Upper lobe of left lung (tissue), 6 donors: Measurements from ENCODE around the gene ALOX12B. TPM values are rescaled to one million over a fixed set of nuclear protein-coding genes. Genes with fewer than 3 reads are reported as not detected.

Experiments
- ATAC-seq, 2 donors: fragments of 200-7000 bp; cut with Tn5 transposase; one replicate each; pipeline ENCODE4 v1.9.1; 2022; ENCODE audit warnings: mild to moderate bottlenecking in 2 of 2, moderate library complexity in 2 of 2; ENCODE audit not compliant: low FRiP score in 2 of 2
- DNase-seq, 2 donors: peaks; one replicate each; pipeline ENCODE4 v3.0.0-alpha.2; 2019 to 2020
- H3K27ac ChIP-seq, 4 donors: fragments of 200-600 bp; sonication (generic); one replicate each; pipeline ENCODE4 v1.5.1; 2016 to 2019
- H3K27me3 ChIP-seq, 4 donors: fragments of 200-600 bp; sonication (generic); one replicate each; pipeline ENCODE4 v1.5.1; 2017 to 2019
- H3K36me3 ChIP-seq, 4 donors: fragments of 200-600 bp; sonication (generic); one replicate each; pipeline ENCODE4 v1.5.1; 2016 to 2019
- H3K4me1 ChIP-seq, 4 donors: fragments of 200-600 bp; sonication (generic); one replicate each; pipeline ENCODE4 v1.5.1; 2018 to 2019
- H3K4me3 ChIP-seq, 4 donors: fragments of 200-600 bp; sonication (generic); one replicate each; pipeline ENCODE4 v1.5.1; 2017 to 2019; ENCODE audit warnings: mild to moderate bottlenecking in 2 of 4, moderate library complexity in 1 of 4
- H3K9me3 ChIP-seq, 4 donors: fragments of 200-600 bp; sonication (generic); one replicate each; pipeline ENCODE4 v1.5.1; 2018 to 2019
- EP300 ChIP-seq, 4 donors: sonication (generic); formaldehyde crosslinking; IDR thresholded peaks; one replicate each; pipeline ENCODE4 v1.5.1; 2017; ENCODE audit warnings: antibody characterized with exemption in 4 of 4, control low read depth in 2 of 4
- POLR2A ChIP-seq, 4 donors: fragments of 450-650 bp; IDR thresholded peaks; one replicate each; pipeline ENCODE4 v1.5.1; 2016 to 2017; ENCODE audit warnings: antibody characterized with exemption in 4 of 4, mild to moderate bottlenecking in 2 of 4
- POLR2AphosphoS5 ChIP-seq, 2 donors: sonication (generic); formaldehyde crosslinking; IDR thresholded peaks; one replicate each; pipeline ENCODE4 v1.5.1; 2017; ENCODE audit warnings: antibody characterized with exemption in 2 of 2
- WGBS, 2 donors: methylation state at CpG; one replicate each; pipeline ENCODE4 v1.1.5; 2017 to 2018; 5-methylcytosine and 5-hydroxymethylcytosine counted together
- total RNA-seq, 6 donors: library from RNA; depleted of rRNA in 4 of 6; stranded (reverse); fragments of >200 nt in 4 of 6; gene quantifications; one replicate each; pipeline versions ENCODE4 v1.1.0 to v1.2.1, GENCODE V29; 2016 to 2021
- TF ChIP-seq, protein P1 (sequence below), 6 experiments: fragments of 450-650 bp in 4 of 6; fragments of 200-600 bp in 2 of 6; sonication (generic) in 2 of 6; IDR thresholded peaks; one replicate each; pipeline ENCODE4 v1.5.1; 2016 to 2019; ENCODE audit warnings: antibody characterized with exemption in 6 of 6
- donor health status: DM: no; HTN: no; CAD: no; lungs with moderate emphysema.
- donor health status: DM: no; HTN: yes; CAD: no; lungs with severe emphysema.

The ALOX12B gene
- total RNA-seq, 6 donors from 2014 or later, result not detected

GRCh38 chr17:8046929-8047768 lies 40.4 kb downstream of the ALOX12B start:
- no peak for ATAC-seq

GRCh38 chr17:8046306-8046928 lies 41.1 kb downstream of the ALOX12B start:
- peaks cover 8 to 14% (median 10%) of the 10 kb centered on the region in 4 donors for H3K4me1 ChIP-seq
- no peaks in the 10 kb centered on the region for H3K27me3 ChIP-seq
- no peak for ATAC-seq
- H3K36me3 ChIP-seq, result no peaks in the 10 kb centered on the region
- no peak overlapping the region for H3K4me3 ChIP-seq
- no peaks in the 10 kb centered on the region for H3K9me3 ChIP-seq
- WGBS, 2 donors, result 91 to 96% methylated on average over 6 to 11 of the region's 11 CpGs
- TF ChIP-seq POLR2A (IDR thresholded peaks at IDR 0.05) (no peak), EP300 (IDR thresholded peaks at IDR 0.05) (no peak), POLR2AphosphoS5 (IDR thresholded peaks at IDR 0.05) (no peak)
- TF ChIP-seq, protein P1, sequence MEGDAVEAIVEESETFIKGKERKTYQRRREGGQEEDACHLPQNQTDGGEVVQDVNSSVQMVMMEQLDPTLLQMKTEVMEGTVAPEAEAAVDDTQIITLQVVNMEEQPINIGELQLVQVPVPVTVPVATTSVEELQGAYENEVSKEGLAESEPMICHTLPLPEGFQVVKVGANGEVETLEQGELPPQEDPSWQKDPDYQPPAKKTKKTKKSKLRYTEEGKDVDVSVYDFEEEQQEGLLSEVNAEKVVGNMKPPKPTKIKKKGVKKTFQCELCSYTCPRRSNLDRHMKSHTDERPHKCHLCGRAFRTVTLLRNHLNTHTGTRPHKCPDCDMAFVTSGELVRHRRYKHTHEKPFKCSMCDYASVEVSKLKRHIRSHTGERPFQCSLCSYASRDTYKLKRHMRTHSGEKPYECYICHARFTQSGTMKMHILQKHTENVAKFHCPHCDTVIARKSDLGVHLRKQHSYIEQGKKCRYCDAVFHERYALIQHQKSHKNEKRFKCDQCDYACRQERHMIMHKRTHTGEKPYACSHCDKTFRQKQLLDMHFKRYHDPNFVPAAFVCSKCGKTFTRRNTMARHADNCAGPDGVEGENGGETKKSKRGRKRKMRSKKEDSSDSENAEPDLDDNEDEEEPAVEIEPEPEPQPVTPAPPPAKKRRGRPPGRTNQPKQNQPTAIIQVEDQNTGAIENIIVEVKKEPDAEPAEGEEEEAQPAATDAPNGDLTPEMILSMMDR (IDR thresholded peaks at IDR 0.05), result no peak
- H3K27ac ChIP-seq, result no peak overlapping the region
- DNase-seq, result no peak

More at GRCh38 chr17:8046929-8047768, 40.4 kb downstream of the ALOX12B start:
- TF ChIP-seq POLR2A (IDR thresholded peaks at IDR 0.05) (no peak), EP300 (IDR thresholded peaks at IDR 0.05) (no peak), POLR2AphosphoS5 (IDR thresholded peaks at IDR 0.05) (no peak)
- TF ChIP-seq, protein P1 (IDR thresholded peaks at IDR 0.05), result no peak
- Histone ChIP-seq H3K27ac (no peak overlapping the region), H3K36me3 (no peaks in the 10 kb centered on the region), H3K4me1 (peaks cover 2 to 7% (median 4%) of the 10 kb centered on the region in 4 donors), H3K4me3 (no peak overlapping the region), H3K27me3 (no peaks in the 10 kb centered on the region), H3K9me3 (no peaks in the 10 kb centered on the region)
- 80 to 89% methylated on average over 16 to 19 of the region's 24 CpGs for WGBS, 2 donors
- DNase-seq, result peak in 1 of 2 donors; percentile 52

DNA sequence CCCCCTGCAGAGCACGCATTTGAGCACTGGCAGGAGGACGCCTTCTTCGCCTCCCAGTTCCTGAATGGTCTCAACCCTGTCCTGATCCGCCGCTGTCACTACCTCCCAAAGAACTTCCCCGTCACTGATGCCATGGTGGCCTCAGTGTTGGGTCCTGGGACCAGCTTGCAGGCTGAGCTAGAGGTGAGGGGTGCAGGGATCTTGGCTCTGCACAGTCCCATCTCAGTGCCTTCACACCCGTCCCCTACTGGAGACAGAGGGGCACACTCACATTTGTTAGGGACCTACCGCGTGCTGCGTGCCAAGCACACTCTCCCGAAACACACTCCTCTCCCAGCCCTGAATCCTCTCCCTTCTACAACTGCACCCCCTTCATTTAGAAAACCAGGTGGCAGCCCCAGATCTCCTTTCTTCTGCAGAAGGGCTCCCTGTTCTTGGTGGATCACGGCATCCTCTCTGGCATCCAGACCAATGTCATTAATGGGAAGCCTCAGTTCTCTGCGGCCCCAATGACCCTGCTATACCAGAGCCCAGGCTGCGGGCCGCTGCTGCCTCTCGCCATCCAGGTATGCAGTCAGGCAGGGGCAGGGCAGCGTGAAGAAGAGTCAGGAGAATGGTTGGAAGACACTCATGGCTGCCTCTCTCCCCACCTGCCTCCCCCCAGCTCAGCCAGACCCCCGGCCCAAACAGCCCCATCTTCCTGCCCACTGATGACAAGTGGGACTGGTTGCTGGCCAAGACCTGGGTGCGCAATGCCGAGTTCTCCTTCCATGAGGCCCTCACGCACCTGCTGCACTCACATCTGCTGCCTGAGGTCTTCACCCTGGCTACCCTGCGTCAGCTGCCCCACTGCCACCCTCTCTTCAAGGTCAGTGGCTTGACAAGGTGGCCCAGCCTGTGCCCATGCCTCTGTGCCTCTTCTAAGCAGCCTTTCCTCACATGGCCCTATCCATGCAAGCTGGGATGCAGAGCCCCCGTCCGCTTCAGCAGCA lies 42.4 kb downstream of the ALOX12B start:
- no peak overlapping the region for H3K4me3 ChIP-seq
- no peaks in the 10 kb centered on the region for H3K9me3 ChIP-seq
- no peaks in the 10 kb centered on the region for H3K36me3 ChIP-seq
- TF ChIP-seq POLR2A (IDR thresholded peaks at IDR 0.05) (peak in 1 of 4 donors; percentile 16), POLR2AphosphoS5 (IDR thresholded peaks at IDR 0.05) (no peak)
- peaks cover 12 to 20% (median 15%) of the 10 kb centered on the region in 4 donors for H3K4me1 ChIP-seq
- DNase-seq (peak in 1 of 2 donors; percentile 61), ATAC-seq (no peak)
- no peak overlapping the region for H3K27ac ChIP-seq
- H3K27me3 ChIP-seq, result no peaks in the 10 kb centered on the region
- 79 to 81% methylated on average over 14 to 23 of the region's 24 CpGs for WGBS, 2 donors

DNA sequence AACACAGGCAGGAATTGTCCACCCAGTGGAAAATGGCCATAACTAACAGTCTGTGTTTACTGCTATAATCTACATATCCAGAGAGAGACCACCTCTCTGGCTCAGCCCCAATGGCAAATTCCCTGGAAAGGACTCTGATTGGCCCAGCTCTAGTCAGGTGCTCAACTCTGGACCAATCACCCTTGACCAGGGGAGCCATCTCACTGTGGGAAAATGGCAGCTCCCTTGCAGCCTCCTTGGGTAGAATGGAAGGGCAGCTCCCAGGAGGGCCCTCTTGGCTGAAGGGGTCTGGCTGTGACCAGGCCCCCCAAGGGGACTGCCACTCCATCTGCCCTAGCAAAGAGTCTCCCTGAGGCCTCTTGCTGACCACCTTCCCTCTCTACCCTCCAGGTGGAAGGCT lies 45.5 kb downstream of the ALOX12B start:
- H3K4me3 ChIP-seq, result no peak overlapping the region
- H3K27me3 ChIP-seq, result peaks cover 0 to 7% (median 3%) of the 10 kb centered on the region in 4 donors
- no peaks in the 10 kb centered on the region for H3K9me3 ChIP-seq
- ATAC-seq (no peak), DNase-seq (no peak)
- H3K36me3 ChIP-seq, result no peaks in the 10 kb centered on the region
- H3K4me1 ChIP-seq, result peaks cover 15 to 30% (median 22%) of the 10 kb centered on the region in 4 donors
- TF ChIP-seq POLR2A (IDR thresholded peaks at IDR 0.05), result no peak
- peak overlapping the region in 2 of 4 donors; percentile 79 to 96 for H3K27ac ChIP-seq

DNA sequence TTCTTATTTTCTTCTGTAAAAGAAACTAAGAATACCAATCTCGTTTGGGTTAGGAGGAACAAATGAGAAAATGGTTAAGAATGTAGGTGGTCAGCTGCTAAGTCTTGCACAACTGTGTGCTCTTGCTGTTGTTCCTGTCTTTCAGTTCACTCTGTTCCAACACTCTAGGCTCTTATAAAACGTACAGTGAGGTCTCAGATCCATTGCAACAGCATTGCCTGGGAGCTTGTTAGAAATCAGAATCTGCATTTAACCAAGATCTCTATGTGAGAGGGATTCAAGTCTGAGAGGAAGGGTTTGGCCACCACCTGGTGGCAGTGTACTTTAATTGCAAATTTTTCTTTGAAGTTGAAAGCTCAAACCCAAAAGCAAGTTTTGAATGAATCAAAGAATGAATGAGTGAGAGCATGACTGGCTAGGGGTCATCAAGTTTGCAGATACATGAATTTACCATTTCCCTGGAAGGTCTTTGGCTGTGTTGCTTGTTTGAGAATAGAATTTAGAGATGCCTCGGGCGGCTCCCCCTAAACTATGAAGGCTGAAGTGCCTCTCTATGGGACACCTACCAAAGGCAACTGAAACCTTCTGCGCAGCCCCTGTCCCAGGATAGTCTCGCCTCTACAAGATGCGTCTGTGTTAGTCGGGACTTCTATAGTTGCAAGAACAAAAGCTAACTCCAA lies 46.1 kb downstream of the ALOX12B start:
- H3K27me3 ChIP-seq, result peaks cover 0 to 7% (median 3%) of the 10 kb centered on the region in 4 donors
- no peaks in the 10 kb centered on the region for H3K9me3 ChIP-seq
- peak; percentile 76 to 82 for ATAC-seq
- H3K27ac ChIP-seq, result peak overlapping the region; percentile 54 to 96 (median 74)
- peak overlapping the region in 3 of 4 donors; percentile 43 to 57 (median 51) for H3K4me3 ChIP-seq
- peak in 1 of 2 donors; percentile 72 for DNase-seq
- TF ChIP-seq, protein P1 (IDR thresholded peaks at IDR 0.05), result peak; percentile 26 to 76 (median 60)
- TF ChIP-seq POLR2AphosphoS5 (IDR thresholded peaks at IDR 0.05) (peak; percentile 54 to 61), EP300 (IDR thresholded peaks at IDR 0.05) (peak in 3 of 4 donors; percentile 16 to 97 (median 65)), POLR2A (IDR thresholded peaks at IDR 0.05) (peak in 1 of 4 donors; percentile 52)
- peaks cover 15 to 30% (median 22%) of the 10 kb centered on the region in 4 donors for H3K4me1 ChIP-seq
- 52 to 69% methylated on average over 7 to 8 of the region's 8 CpGs for WGBS, 2 donors
- H3K36me3 ChIP-seq, result no peaks in the 10 kb centered on the region
